ENCODE measurements around the gene HELZ2. TPM values are rescaled to one million over a fixed set of nuclear protein-coding genes. Genes with fewer than 3 reads are reported as not detected.

The HELZ2 gene
- total and polyA plus RNA-seq, 2 of the 4 experiments (the other 2 are of a cell fraction), result 4.7 to 10.6 TPM

DNA sequence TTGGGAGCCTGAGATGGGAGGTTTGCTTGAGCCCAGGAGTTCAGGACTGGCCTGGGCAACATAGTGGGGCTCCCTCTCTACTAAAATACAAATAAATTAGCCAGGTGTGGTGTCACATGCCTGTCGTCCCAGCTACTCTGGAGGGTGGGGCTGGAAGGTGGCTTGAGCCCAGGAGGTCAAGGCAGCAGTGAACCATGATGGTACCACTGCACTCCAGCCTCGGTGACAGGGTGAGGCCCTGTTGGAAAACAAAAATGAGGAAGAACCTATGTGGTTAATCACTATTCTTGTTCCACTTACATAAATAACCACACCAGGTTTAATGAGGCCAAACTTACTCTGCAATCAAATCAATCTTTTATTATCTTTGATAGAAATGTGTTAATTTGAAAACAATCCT is 48.1 kb downstream of the HELZ2 start:
- ChIA-PET POLR2A (ENCODE audit: unreplicated experiment) (no interaction called here), CTCF (no interaction called here)
- H3K4me3 ChIP-seq (ENCODE audit: insufficient read depth, low read depth, low read length), result no peak overlapping the region
- no peaks in the 10 kb centered on the region for H3K27me3 ChIP-seq (ENCODE audit: control insufficient read depth, insufficient read depth, low read length)
- H3K4me1 ChIP-seq (ENCODE audit: control insufficient read depth, insufficient read depth, low read length), result peaks cover 9% of the 10 kb centered on the region
- intact Hi-C loops (cut with micrococcal nuclease) (no loop called here), dilution Hi-C loops (cut with HindIII; ENCODE audit: low sequenced_read_pairs, unreplicated experiment) (no loop called here), in situ Hi-C loops (cut with MboI; ENCODE audit: low sequenced_read_pairs) (no loop called here)
- peaks cover 22% of the 10 kb centered on the region for H3K36me3 ChIP-seq (ENCODE audit: control insufficient read depth, insufficient read depth, low read length)
- H4K20me1 ChIP-seq (ENCODE audit: insufficient read depth, low read length), result peaks cover 29% of the 10 kb centered on the region
- no peak overlapping the region for H3K4me2 ChIP-seq (ENCODE audit: low read depth, low read length)
- no peak overlapping the region for H2AK5ac ChIP-seq (ENCODE audit: low read depth, low read length)
- no peak overlapping the region for H2AK9ac ChIP-seq (replicated peaks; ENCODE audit: low read depth, low read length, poor library complexity)
- no peak overlapping the region for H2BK5ac ChIP-seq (ENCODE audit: low read depth, low read length, poor library complexity, severe bottlenecking)
- peaks cover 4% of the 10 kb centered on the region; the same call in 1 of the 2 replicates for H3K9me1 ChIP-seq (ENCODE audit: insufficient read depth, low read length)
- H3K56ac ChIP-seq (ENCODE audit: extremely low read depth, insufficient read depth, low read length), result no peak overlapping the region
- no peak overlapping the region for H2BK120ac ChIP-seq (ENCODE audit: low read depth, low read length)
- no peak for DNase-seq
- no peak overlapping the region for H4K91ac ChIP-seq (ENCODE audit: insufficient read depth, low read depth, low read length)
- no CpG with 5 or more reads among the region's 2 CpGs for WGBS, 2 experiments (ENCODE audit: extremely low coverage in 2 of 2, insufficient read length in 1 of 2)
- H3K27ac ChIP-seq (ENCODE audit: insufficient read depth, low read length), result no peak overlapping the region
- no peak overlapping the region for H3K23ac ChIP-seq (ENCODE audit: low read depth, low read length)
- TF ChIP-seq POLR2A (IDR thresholded peaks at IDR 0.05; ENCODE audit: low read depth, low read length), result no peak
- no peak for TF ChIP-seq CHD1 (IDR thresholded peaks at IDR 0.05; ENCODE audit: low read depth, low read length)
- no peak for TF ChIP-seq MXI1 (IDR thresholded peaks at IDR 0.05; ENCODE audit: borderline replicate concordance, low read depth, low read length)
- no peak for TF ChIP-seq ELK1 (IDR thresholded peaks at IDR 0.05; ENCODE audit: borderline replicate concordance, low read depth, low read length)
- TF ChIP-seq RFX5 (IDR thresholded peaks at IDR 0.05; ENCODE audit: low read depth, low read length), result no peak
- no peak for TF ChIP-seq BHLHE40 (IDR thresholded peaks at IDR 0.05; ENCODE audit: low read depth, low read length)
- no peak for TF ChIP-seq RCOR1 (IDR thresholded peaks at IDR 0.05; ENCODE audit: insufficient replicate concordance, low read length)
- TF ChIP-seq CTCF (conservative IDR thresholded peaks at IDR 0.05; ENCODE audit: low read depth, low read length), result no peak
- TF ChIP-seq FOS (IDR thresholded peaks at IDR 0.05; ENCODE audit: low read depth, low read length), result no peak
- no peak for TF ChIP-seq RAD21 (IDR thresholded peaks at IDR 0.05; ENCODE audit: low read length)
- no peak for TF ChIP-seq MAFK (IDR thresholded peaks at IDR 0.05; ENCODE audit: low read depth, low read length)
- no peak for TF ChIP-seq CEBPB (IDR thresholded peaks at IDR 0.05; ENCODE audit: low read depth, low read length)
- no peak for TF ChIP-seq MAZ (IDR thresholded peaks at IDR 0.05; ENCODE audit: borderline replicate concordance, low read depth, low read length)
- TF ChIP-seq SMC3 (IDR thresholded peaks at IDR 0.05; ENCODE audit: low read depth, low read length), result no peak
- TF ChIP-seq USF2 (IDR thresholded peaks at IDR 0.05; ENCODE audit: low read depth, low read length), result no peak
- no peak for TF ChIP-seq NFE2L2 (IDR thresholded peaks at IDR 0.05; ENCODE audit: low read depth, low read length)
- H3K4ac ChIP-seq (ENCODE audit: low read depth, low read length), result no peak overlapping the region
- no peak overlapping the region for H2AFZ ChIP-seq (replicated peaks; ENCODE audit: low read length, poor library complexity)
- H3K79me1 ChIP-seq (ENCODE audit: low read depth in 1 of 2, low read length in 2 of 2), result peaks cover 15 to 29% of the 10 kb centered on the region in 2 experiments
- H3K9me3 ChIP-seq (ENCODE audit: control insufficient read depth, insufficient read depth, low read length), result no peaks in the 10 kb centered on the region
- no peak overlapping the region for H2BK15ac ChIP-seq (ENCODE audit: low read depth, low read length)
- H4K5ac ChIP-seq (ENCODE audit: low read depth, low read length), result no peak overlapping the region
- H3K18ac ChIP-seq (ENCODE audit: low read depth, low read length), result no peak overlapping the region
- no peak overlapping the region for H4K8ac ChIP-seq (ENCODE audit: low read depth in 2 of 2, low read length in 2 of 2)
- H3K9ac ChIP-seq (ENCODE audit: low read depth, low read length), result no peak overlapping the region
- H2BK20ac ChIP-seq (ENCODE audit: low read depth, low read length), result no peak overlapping the region
- no TSS peak for BruUV-seq (replicated peaks)
- ATAC-seq (ENCODE audit: low read depth), result no peak
- no peak overlapping the region for H3K14ac ChIP-seq (replicated peaks; ENCODE audit: low read depth, low read length)
